Measurements from ENCODE around the gene DENND1A.

GRCh38 chr9:123946101-123946821 is 16.3 kb upstream of the DENND1A start:
- TF ChIP-seq, protein P1, sequence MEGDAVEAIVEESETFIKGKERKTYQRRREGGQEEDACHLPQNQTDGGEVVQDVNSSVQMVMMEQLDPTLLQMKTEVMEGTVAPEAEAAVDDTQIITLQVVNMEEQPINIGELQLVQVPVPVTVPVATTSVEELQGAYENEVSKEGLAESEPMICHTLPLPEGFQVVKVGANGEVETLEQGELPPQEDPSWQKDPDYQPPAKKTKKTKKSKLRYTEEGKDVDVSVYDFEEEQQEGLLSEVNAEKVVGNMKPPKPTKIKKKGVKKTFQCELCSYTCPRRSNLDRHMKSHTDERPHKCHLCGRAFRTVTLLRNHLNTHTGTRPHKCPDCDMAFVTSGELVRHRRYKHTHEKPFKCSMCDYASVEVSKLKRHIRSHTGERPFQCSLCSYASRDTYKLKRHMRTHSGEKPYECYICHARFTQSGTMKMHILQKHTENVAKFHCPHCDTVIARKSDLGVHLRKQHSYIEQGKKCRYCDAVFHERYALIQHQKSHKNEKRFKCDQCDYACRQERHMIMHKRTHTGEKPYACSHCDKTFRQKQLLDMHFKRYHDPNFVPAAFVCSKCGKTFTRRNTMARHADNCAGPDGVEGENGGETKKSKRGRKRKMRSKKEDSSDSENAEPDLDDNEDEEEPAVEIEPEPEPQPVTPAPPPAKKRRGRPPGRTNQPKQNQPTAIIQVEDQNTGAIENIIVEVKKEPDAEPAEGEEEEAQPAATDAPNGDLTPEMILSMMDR (IDR thresholded peaks at IDR 0.05), result no peak
- TF ChIP-seq POLR2A (IDR thresholded peaks at IDR 0.05), result no peak
